Astrocyte (in vitro differentiated cells and primary cell): ENCODE data around the gene GPR141. TPM values are rescaled to one million over a fixed set of nuclear protein-coding genes. Genes with fewer than 3 reads are reported as not detected.
"Not testable (repeated sequence)": the region's sequence is repeated elsewhere in the genome, so short reads cannot be mapped to it uniquely, and the experiment has no call there.

ENCODE experiments used
- DNase-seq: peaks from one replicate; pipeline ENCODE4 v3.0.0-alpha.2; 2010; ENCODE audit warnings: low read depth
- FAIRE-seq: peaks from 2 replicates; lab custom pipeline; 2011; peaks lifted over from hg19 to GRCh38; lab: Jason Lieb, UNC
- H2AFZ ChIP-seq: 2 replicates; pipeline ENCODE4 v1.6.0; 2012; ENCODE audit warnings: low read depth, low read length, inconsistent platforms
- H3K27ac ChIP-seq: 2 replicates; pipeline ENCODE4 v1.5.1; 2011; ENCODE audit warnings: low read depth, low read length, inconsistent platforms
- H3K27me3 ChIP-seq: 2 replicates; pipeline ENCODE4 v1.6.0; 2011; ENCODE audit warnings: low read length, inconsistent platforms; ENCODE audit not compliant: insufficient read depth
- H3K36me3 ChIP-seq: 2 replicates; pipeline ENCODE4 v1.5.1; 2011; ENCODE audit warnings: low read length, inconsistent platforms; ENCODE audit not compliant: insufficient read depth
- H3K4me1 ChIP-seq: 2 replicates; pipeline ENCODE4 v1.5.1; 2011; ENCODE audit warnings: low read length, inconsistent platforms; ENCODE audit not compliant: insufficient read depth
- H3K4me2 ChIP-seq: 2 replicates; pipeline ENCODE4 v1.6.0; 2012; ENCODE audit warnings: low read length, inconsistent platforms
- H3K4me3 ChIP-seq: 2 replicates; pipeline ENCODE4 v1.5.1; 2011; ENCODE audit warnings: low read depth, mild to moderate bottlenecking, low read length, inconsistent platforms; ENCODE audit not compliant: insufficient read depth
- H3K79me2 ChIP-seq: 2 replicates; pipeline ENCODE4 v1.6.0; 2012; ENCODE audit warnings: mild to moderate bottlenecking, low read length, inconsistent platforms; ENCODE audit not compliant: insufficient read depth
- H3K9ac ChIP-seq: 2 replicates; pipeline ENCODE4 v1.6.0; 2012; ENCODE audit warnings: mild to moderate bottlenecking, low read length, inconsistent platforms
- H3K9me3 ChIP-seq: 2 replicates; pipeline ENCODE4 v1.5.1; 2012; ENCODE audit warnings: low read depth, mild to moderate bottlenecking, low read length, inconsistent platforms; ENCODE audit not compliant: insufficient read depth
- H4K20me1 ChIP-seq: 2 replicates; pipeline ENCODE4 v1.6.0; 2012; ENCODE audit warnings: low read length, inconsistent platforms; ENCODE audit not compliant: insufficient read depth
- H3K27ac Mint-ChIP-seq: one replicate; pipeline ENCODE4 v1.8.0; 2021; ENCODE audit warnings: mild to moderate bottlenecking, mixed read lengths; ENCODE audit not compliant: unreplicated experiment
- H3K27me3 Mint-ChIP-seq: one replicate; pipeline ENCODE4 v1.8.0; 2021; ENCODE audit warnings: low read depth, mixed read lengths; ENCODE audit not compliant: unreplicated experiment
- H3K36me3 Mint-ChIP-seq: one replicate; pipeline ENCODE4 v1.8.0; 2021; ENCODE audit warnings: low read depth, mixed read lengths; ENCODE audit not compliant: unreplicated experiment
- H3K4me1 Mint-ChIP-seq: one replicate; pipeline ENCODE4 v1.8.0; 2021; ENCODE audit warnings: low read depth, mixed read lengths; ENCODE audit not compliant: unreplicated experiment
- H3K4me3 Mint-ChIP-seq: one replicate; pipeline ENCODE4 v1.8.0; 2021; ENCODE audit warnings: mild to moderate bottlenecking, moderate library complexity, mixed read lengths; ENCODE audit not compliant: unreplicated experiment
- H3K9me3 Mint-ChIP-seq: one replicate; pipeline ENCODE4 v1.8.0; 2021; ENCODE audit warnings: mild to moderate bottlenecking, mixed read lengths; ENCODE audit not compliant: unreplicated experiment
- CTCF ChIP-seq: IDR thresholded peaks from 2 replicates; pipeline ENCODE4 v1.5.1; 2011; ENCODE audit warnings: low read depth, mild to moderate bottlenecking, inconsistent platforms, low read length, moderate library complexity; ENCODE audit not compliant: insufficient read depth
- EZH2 ChIP-seq: IDR thresholded peaks from 2 replicates; pipeline ENCODE4 v1.6.1; 2012; ENCODE audit warnings: mild to moderate bottlenecking, low read length, inconsistent platforms; ENCODE audit not compliant: insufficient read depth
- total RNA-seq: library from RNA; stranded (reverse); gene quantifications from 2 replicates; pipeline ENCODE4 v1.2.1, GENCODE V29; 2021

GPR141 gene
- total RNA-seq, 1 donor from 2014 or later: not detected

GRCh38 chr7:37701769-37702168, 18.2 kb downstream of the GPR141 start:
- TF ChIP-seq CTCF (no peak), EZH2 (no peak)
- Histone ChIP-seq H3K9me3 (no peaks in the 10 kb centered on the region), H4K20me1 (no peaks in the 10 kb centered on the region), H3K27me3 (no peaks in the 10 kb centered on the region), H3K9ac (no peak overlapping the region), H3K27ac (no peak overlapping the region), H3K4me3 (no peak overlapping the region), H3K4me2 (no peak overlapping the region), H3K79me2 (no peaks in the 10 kb centered on the region), H3K36me3 (no peaks in the 10 kb centered on the region), H2AFZ (no peak overlapping the region), H3K4me1 (no peaks in the 10 kb centered on the region)
- no peaks in the 10 kb centered on the region for H3K9me3 Mint-ChIP-seq
- FAIRE-seq (no peak), DNase-seq (no peak)
- H3K4me3 Mint-ChIP-seq: no peak overlapping the region
- H3K36me3 Mint-ChIP-seq: no peaks in the 10 kb centered on the region
- H3K4me1 Mint-ChIP-seq: no peaks in the 10 kb centered on the region
- no peak overlapping the region for H3K27ac Mint-ChIP-seq
- no peaks in the 10 kb centered on the region for H3K27me3 Mint-ChIP-seq

GRCh38 chr7:37703361-37703760, 19.8 kb downstream of the GPR141 start:
- Histone ChIP-seq H3K4me3 (no peak overlapping the region), H3K9me3 (no peaks in the 10 kb centered on the region), H3K36me3 (no peaks in the 10 kb centered on the region), H3K9ac (no peak overlapping the region), H3K79me2 (no peaks in the 10 kb centered on the region), H4K20me1 (no peaks in the 10 kb centered on the region), H2AFZ (no peak overlapping the region), H3K4me2 (no peak overlapping the region), H3K27me3 (no peaks in the 10 kb centered on the region), H3K4me1 (no peaks in the 10 kb centered on the region), H3K27ac (no peak overlapping the region)
- Mint-ChIP-seq H3K36me3 (no peaks in the 10 kb centered on the region), H3K9me3 (no peaks in the 10 kb centered on the region), H3K27me3 (no peaks in the 10 kb centered on the region), H3K4me1 (no peaks in the 10 kb centered on the region), H3K27ac (no peak overlapping the region), H3K4me3 (no peak overlapping the region)
- FAIRE-seq (no peak), DNase-seq (no peak)
- TF ChIP-seq EZH2: no peak

- not testable (repeated sequence) for H3K4me1 ChIP-seq, FAIRE-seq, H3K9ac ChIP-seq, H3K79me2 ChIP-seq, H3K27me3 Mint-ChIP-seq, H3K4me2 ChIP-seq, H3K9me3 Mint-ChIP-seq, H2AFZ ChIP-seq, H3K9me3 ChIP-seq, H3K4me3 Mint-ChIP-seq, H3K36me3 Mint-ChIP-seq, H4K20me1 ChIP-seq, H3K4me1 Mint-ChIP-seq, H3K27me3 ChIP-seq, H3K36me3 ChIP-seq, H3K4me3 ChIP-seq, H3K27ac Mint-ChIP-seq, DNase-seq, H3K27ac ChIP-seq
Observed at GRCh38 chr7:37704328-37704833, 20.8 kb downstream of the GPR141 start.
